CD14-positive monocyte (primary cell): ENCODE results near the gene MEI1. TPM values are rescaled to one million over a fixed set of nuclear protein-coding genes. Genes with fewer than 3 reads are reported as not detected.
A peak's percentile ranks its signal among the peaks of the same experiment; 100 is the strongest.

ENCODE experiments used
- DNase-seq, 3 donors: peaks; one replicate each; pipeline ENCODE4 v3.0.0-alpha.2; 2011 to 2022
- H2AFZ ChIP-seq: 2 replicates; pipeline ENCODE4 v1.6.0; 2012; ENCODE audit warnings: mild to moderate bottlenecking, low read depth, low read length, inconsistent platforms; ENCODE audit not compliant: insufficient read depth, poor library complexity, severe bottlenecking
- H3K27ac ChIP-seq, 2 donors: 1 replicate in 1 of 2; 2 replicates in 1 of 2; pipeline ENCODE4 v1.5.1; 2012 to 2013; ENCODE audit warnings: low read length in 2 of 2, control low read depth in 1 of 2, inconsistent platforms in 1 of 2, low read depth in 1 of 2, mild to moderate bottlenecking in 1 of 2
- H3K27me3 ChIP-seq, 2 donors: one replicate each; pipeline versions ENCODE4 v1.6.0 to v1.6.1; 2011 to 2013; ENCODE audit warnings: low read length in 2 of 2; ENCODE audit not compliant: control insufficient read depth in 2 of 2, insufficient read depth in 2 of 2
- H3K36me3 ChIP-seq, 2 donors: replicated peaks in 1 of 2; 1 replicate in 1 of 2; 2 replicates in 1 of 2; pipeline versions ENCODE4 v1.5.1 to v1.6.1; 2012 to 2013; ENCODE audit warnings: low read length in 2 of 2, control low read depth in 1 of 2, inconsistent platforms in 1 of 2, mild to moderate bottlenecking in 1 of 2; ENCODE audit not compliant: insufficient read depth in 2 of 2, control insufficient read depth in 1 of 2
- H3K4me1 ChIP-seq, 2 donors: 1 replicate in 1 of 2; 2 replicates in 1 of 2; pipeline versions ENCODE4 v1.5.1 to v1.6.1; 2012 to 2013; ENCODE audit warnings: low read length in 2 of 2, control low read depth in 1 of 2, inconsistent platforms in 1 of 2, mild to moderate bottlenecking in 1 of 2, moderate library complexity in 1 of 2; ENCODE audit not compliant: insufficient read depth in 2 of 2, control insufficient read depth in 1 of 2
- H3K4me2 ChIP-seq: replicated peaks from 2 replicates; pipeline ENCODE3; 2012; ENCODE audit warnings: low read length, moderate library complexity, mild to moderate bottlenecking; ENCODE audit not compliant: poor library complexity, severe bottlenecking; ENCODE audit errors: extremely low read depth
- H3K4me3 ChIP-seq, 3 experiments: fragments of 200-600 bp in 1 of 3; sonication (generic) in 1 of 3; replicated peaks in 1 of 3; 1 replicate in 2 of 3; 2 replicates in 1 of 3; pipeline ENCODE4 v1.5.1; 2011 to 2013; ENCODE audit warnings: low read length in 3 of 3, mild to moderate bottlenecking in 3 of 3, control low read depth in 2 of 3, low read depth in 2 of 3, inconsistent platforms in 1 of 3, moderate library complexity in 1 of 3
- H3K79me2 ChIP-seq: 2 replicates; pipeline ENCODE4 v1.6.0; 2012; ENCODE audit warnings: mild to moderate bottlenecking, control low read depth, inconsistent platforms, low read length, moderate library complexity; ENCODE audit not compliant: insufficient read depth
- H3K9ac ChIP-seq: 2 replicates; pipeline ENCODE4 v1.6.0; 2017; ENCODE audit warnings: low read length, mild to moderate bottlenecking; ENCODE audit not compliant: insufficient read depth, poor library complexity, severe bottlenecking
- H3K9me3 ChIP-seq, 2 donors: replicated peaks in 1 of 2; 1 replicate in 1 of 2; 2 replicates in 1 of 2; pipeline versions ENCODE4 v1.5.1 to v1.6.1; 2012 to 2013; ENCODE audit warnings: low read length in 2 of 2, control low read depth in 1 of 2; ENCODE audit not compliant: control insufficient read depth in 1 of 2, insufficient read depth in 1 of 2
- H4K20me1 ChIP-seq: 2 replicates; pipeline ENCODE4 v1.6.0; 2012; ENCODE audit warnings: mild to moderate bottlenecking, low read length, control low read depth, moderate library complexity; ENCODE audit not compliant: insufficient read depth
- H3K27ac Mint-ChIP-seq, 7 donors: one replicate each; pipeline ENCODE4 v1.8.0; 2020; ENCODE audit warnings: mild to moderate bottlenecking in 7 of 7, mixed read lengths in 7 of 7, moderate library complexity in 6 of 7, inconsistent platforms in 2 of 7
- H3K27me3 Mint-ChIP-seq, 3 donors: one replicate each; pipeline ENCODE4 v1.8.0; 2021 to 2022; ENCODE audit warnings: low read depth in 3 of 3, mild to moderate bottlenecking in 3 of 3, mixed read lengths in 3 of 3, moderate library complexity in 3 of 3, inconsistent platforms in 1 of 3
- H3K36me3 Mint-ChIP-seq, 2 donors: one replicate each; pipeline ENCODE4 v1.8.0; 2020; ENCODE audit warnings: mixed read lengths in 2 of 2, inconsistent platforms in 1 of 2, mild to moderate bottlenecking in 1 of 2
- H3K4me1 Mint-ChIP-seq: one replicate; pipeline ENCODE4 v1.8.0; 2020; ENCODE audit warnings: mild to moderate bottlenecking, mixed read lengths
- H3K4me3 Mint-ChIP-seq, 2 donors: one replicate each; pipeline ENCODE4 v1.8.0; 2020; ENCODE audit warnings: mild to moderate bottlenecking in 2 of 2, mixed read lengths in 2 of 2, moderate library complexity in 1 of 2
- H3K9me3 Mint-ChIP-seq, 7 donors: one replicate each; pipeline ENCODE4 v1.8.0; 2020 to 2022; ENCODE audit warnings: mixed read lengths in 7 of 7, mild to moderate bottlenecking in 6 of 7, moderate library complexity in 6 of 7, inconsistent platforms in 2 of 7
- WGBS: methylation state at CpG from one replicate; pipeline ENCODE4 v1.1.5; 2013; ENCODE audit warnings: missing lambda C conversion rate; ENCODE audit not compliant: insufficient coverage; 5-methylcytosine and 5-hydroxymethylcytosine counted together
- intact Hi-C, 2 donors: fragments of 100-400 bp; cut with micrococcal nuclease; formaldehyde crosslinking; loops; one replicate each; pipeline versions ENCODE4 v1.15.0 to v1.15.1; 2023
- polyA plus RNA-seq, 3 donors: library from polyadenylated mRNA; depleted of rRNA in 1 of 3; unstranded in 2 of 3; stranded (reverse) in 1 of 3; fragments of 300-500 nt in 2 of 3; fragments of >200 nt in 1 of 3; fragmentation: Illumina TruSeq in 2 of 3; gene quantifications; 1 replicate in 2 of 3; 2 replicates in 1 of 3; pipeline ENCODE4 v1.2.3, GENCODE V29; 2012 to 2021
- TF ChIP-seq, protein P1 (sequence below): fragments of 200-600 bp; IDR thresholded peaks from one replicate; pipeline ENCODE4 v1.8.0; 2022; ENCODE audit warnings: antibody characterized with exemption, mild to moderate bottlenecking

The MEI1 gene
- polyA plus RNA-seq, 3 donors: 12.3 to 40.0 (median 37.0) TPM

DNA sequence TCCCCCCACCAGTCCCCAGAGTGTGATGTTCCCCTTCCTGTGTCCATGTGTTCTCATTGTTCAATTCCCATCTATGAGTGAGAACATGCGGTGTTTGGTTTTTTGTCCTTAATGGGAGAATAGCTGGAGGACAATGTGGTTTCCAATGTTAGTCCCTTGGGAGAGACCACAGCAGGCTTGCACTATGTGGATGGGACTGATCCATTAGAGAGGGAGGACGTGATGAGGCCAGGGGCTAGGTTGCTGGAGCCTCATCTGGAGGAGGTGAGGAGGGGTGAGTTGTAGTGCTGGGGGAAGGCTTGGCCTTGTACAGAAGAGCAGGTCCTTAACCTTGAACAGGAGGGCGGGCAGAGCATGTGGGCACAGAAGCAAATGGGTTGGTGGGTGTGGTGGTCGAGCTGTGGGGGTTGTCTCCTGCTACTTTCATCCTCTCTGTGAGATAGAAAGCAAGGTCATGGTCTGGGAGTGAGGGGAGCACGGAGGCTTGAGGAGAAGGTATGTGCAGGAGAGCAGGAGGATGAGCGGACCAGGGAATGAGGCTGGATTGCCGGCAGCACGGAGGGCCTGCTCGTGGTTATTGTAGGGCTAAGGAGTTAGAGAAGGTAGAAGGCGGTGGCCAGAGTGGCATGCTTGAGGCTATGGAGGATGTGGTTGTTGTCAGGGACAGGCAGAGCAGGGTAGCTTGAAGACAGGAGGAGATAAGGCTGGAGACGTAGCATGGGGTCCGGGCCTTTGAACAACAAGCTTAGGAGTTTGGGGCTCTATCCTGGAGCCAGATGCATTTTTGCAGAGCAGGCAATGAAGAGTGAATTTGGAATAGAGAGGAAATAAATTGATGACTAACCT is 122.4 kb downstream of the MEI1 start:
- peak overlapping the region in 3 of 7 donors; percentile 23 to 77 (median 67) for H3K27ac Mint-ChIP-seq
- H3K9me3 Mint-ChIP-seq: peaks cover 0 to 2% (median 0%) of the 10 kb centered on the region in 7 donors
- H3K9ac ChIP-seq: no peak overlapping the region
- H3K36me3 ChIP-seq: peaks cover 25 to 75% of the 10 kb centered on the region in 2 donors
- H3K4me3 Mint-ChIP-seq: no peak overlapping the region
- H3K4me3 ChIP-seq: no peak overlapping the region
- H3K4me1 ChIP-seq: no peaks in the 10 kb centered on the region
- no peaks in the 10 kb centered on the region for H3K4me1 Mint-ChIP-seq
- no peaks in the 10 kb centered on the region for H4K20me1 ChIP-seq
- H3K27me3 ChIP-seq: no peaks in the 10 kb centered on the region
- H3K4me2 ChIP-seq: no peak overlapping the region
- WGBS: 95% methylated on average over 11 of the region's 12 CpGs
- H3K79me2 ChIP-seq: no peaks in the 10 kb centered on the region
- H3K9me3 ChIP-seq: no peaks in the 10 kb centered on the region
- TF ChIP-seq, protein P1, sequence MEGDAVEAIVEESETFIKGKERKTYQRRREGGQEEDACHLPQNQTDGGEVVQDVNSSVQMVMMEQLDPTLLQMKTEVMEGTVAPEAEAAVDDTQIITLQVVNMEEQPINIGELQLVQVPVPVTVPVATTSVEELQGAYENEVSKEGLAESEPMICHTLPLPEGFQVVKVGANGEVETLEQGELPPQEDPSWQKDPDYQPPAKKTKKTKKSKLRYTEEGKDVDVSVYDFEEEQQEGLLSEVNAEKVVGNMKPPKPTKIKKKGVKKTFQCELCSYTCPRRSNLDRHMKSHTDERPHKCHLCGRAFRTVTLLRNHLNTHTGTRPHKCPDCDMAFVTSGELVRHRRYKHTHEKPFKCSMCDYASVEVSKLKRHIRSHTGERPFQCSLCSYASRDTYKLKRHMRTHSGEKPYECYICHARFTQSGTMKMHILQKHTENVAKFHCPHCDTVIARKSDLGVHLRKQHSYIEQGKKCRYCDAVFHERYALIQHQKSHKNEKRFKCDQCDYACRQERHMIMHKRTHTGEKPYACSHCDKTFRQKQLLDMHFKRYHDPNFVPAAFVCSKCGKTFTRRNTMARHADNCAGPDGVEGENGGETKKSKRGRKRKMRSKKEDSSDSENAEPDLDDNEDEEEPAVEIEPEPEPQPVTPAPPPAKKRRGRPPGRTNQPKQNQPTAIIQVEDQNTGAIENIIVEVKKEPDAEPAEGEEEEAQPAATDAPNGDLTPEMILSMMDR: no peak
- no peak overlapping the region for H2AFZ ChIP-seq
- H3K27me3 Mint-ChIP-seq: peaks cover 0 to 2% (median 0%) of the 10 kb centered on the region in 3 donors
- no peak overlapping the region for H3K27ac ChIP-seq
- intact Hi-C loops: loop anchor here (2.0 to 5.0 kb wide), 2 partner anchors 36 to 37 kb away; no protein-coding TSS in a partner anchor
- H3K36me3 Mint-ChIP-seq: peaks cover 67 to 68% of the 10 kb centered on the region in 2 donors
- no peak for DNase-seq

DNA sequence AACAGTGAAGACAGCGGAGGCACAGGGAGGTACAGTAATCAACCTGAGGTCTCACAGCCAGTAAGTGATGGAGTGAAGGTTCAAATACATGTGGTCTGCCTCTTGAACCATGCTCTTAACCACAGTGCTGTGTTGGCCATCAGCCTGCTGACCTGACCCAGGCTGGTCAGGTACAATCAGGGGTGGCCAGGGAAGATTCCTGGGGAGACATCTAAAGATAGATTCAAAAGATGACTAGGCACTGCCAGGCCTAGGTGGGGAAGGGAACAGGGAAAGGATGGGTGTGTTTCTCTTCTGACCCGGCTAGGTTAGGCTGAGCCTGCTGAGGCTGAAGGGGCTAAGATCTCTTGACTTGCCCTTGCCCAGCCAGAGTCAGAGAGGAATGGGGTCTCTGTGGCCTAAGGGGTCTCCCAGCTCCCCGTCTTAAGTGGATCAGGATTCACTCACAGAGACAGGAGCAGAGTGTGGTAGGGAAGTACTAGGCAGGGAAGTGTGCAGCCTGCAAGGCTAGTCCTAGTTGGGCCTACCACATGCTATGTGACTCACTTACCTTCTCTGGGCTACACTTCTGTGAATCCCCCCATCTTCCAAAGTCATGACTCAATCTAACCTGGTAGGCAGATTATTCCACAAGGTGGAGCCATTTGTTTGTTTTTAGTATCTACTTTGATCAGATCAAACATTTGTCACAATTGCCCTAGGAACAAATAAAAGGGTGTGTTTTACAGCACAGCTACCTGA is 123.2 kb downstream of the MEI1 start:
- Mint-ChIP-seq H3K27ac (peak overlapping the region in 4 of 7 donors; percentile 25 to 79 (median 48)), H3K4me3 (no peak overlapping the region), H3K36me3 (peaks cover 65 to 67% of the 10 kb centered on the region in 2 donors), H3K27me3 (peaks cover 0 to 2% (median 0%) of the 10 kb centered on the region in 3 donors), H3K9me3 (peaks cover 0 to 2% (median 0%) of the 10 kb centered on the region in 7 donors), H3K4me1 (no peaks in the 10 kb centered on the region)
- no peaks in the 10 kb centered on the region for H3K79me2 ChIP-seq
- peak; percentile 40 to 88 (median 65) for DNase-seq
- 97% methylated on average over 3 of the region's 3 CpGs for WGBS
- no peaks in the 10 kb centered on the region for H3K27me3 ChIP-seq
- H3K9ac ChIP-seq: no peak overlapping the region
- H2AFZ ChIP-seq: no peak overlapping the region
- TF ChIP-seq, protein P1: peak; percentile 63
- H3K27ac ChIP-seq: peak overlapping the region in 1 of 2 donors; percentile 28
- intact Hi-C loops: loop anchor here (2.0 to 5.0 kb wide), 2 partner anchors 35 to 36 kb away; no protein-coding TSS in a partner anchor
- H3K4me1 ChIP-seq: no peaks in the 10 kb centered on the region
- no peaks in the 10 kb centered on the region for H4K20me1 ChIP-seq
- no peaks in the 10 kb centered on the region for H3K9me3 ChIP-seq
- H3K36me3 ChIP-seq: peaks cover 25 to 74% of the 10 kb centered on the region in 2 donors
- no peak overlapping the region for H3K4me3 ChIP-seq
- H3K4me2 ChIP-seq: no peak overlapping the region
